Measurements from ENCODE around the gene IMMP2L.
"Not testable (repeated sequence)": the region's sequence is repeated elsewhere in the genome, so short reads cannot be mapped to it uniquely, and the experiment has no call there.

Gene IMMP2L

DNA sequence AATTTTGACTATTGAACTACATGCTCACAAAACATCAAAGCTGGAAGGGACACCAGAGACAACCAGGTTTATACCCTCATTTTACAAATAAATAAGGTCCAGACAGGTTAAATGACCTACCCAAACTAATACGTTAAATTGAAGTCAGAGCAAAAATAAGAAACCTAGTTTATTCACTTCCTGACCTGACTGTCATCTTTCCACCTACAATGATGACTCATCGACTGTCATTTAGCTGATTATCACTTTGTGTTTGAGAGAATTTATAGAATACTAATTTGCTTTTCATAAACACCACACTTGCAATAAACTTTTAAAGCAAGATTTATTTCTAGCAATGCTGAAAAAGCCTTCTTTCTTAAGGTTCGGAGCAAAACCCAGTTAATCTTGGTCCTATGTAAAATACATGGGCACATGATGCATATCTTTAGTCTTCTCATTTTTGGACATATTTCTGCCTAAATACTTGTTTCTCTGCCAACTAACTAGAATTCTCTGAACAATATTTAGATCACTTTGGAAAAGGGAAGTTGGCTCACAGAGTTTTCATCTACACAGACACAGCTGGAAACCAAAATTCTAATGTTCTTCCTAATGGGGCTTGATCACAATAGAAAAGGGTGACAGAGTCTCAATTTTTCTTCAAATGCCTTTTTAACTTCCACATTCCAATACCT is 488.1 kb downstream of the IMMP2L start:
- no peak for DNase-seq (ENCODE audit: low spot score)

DNA sequence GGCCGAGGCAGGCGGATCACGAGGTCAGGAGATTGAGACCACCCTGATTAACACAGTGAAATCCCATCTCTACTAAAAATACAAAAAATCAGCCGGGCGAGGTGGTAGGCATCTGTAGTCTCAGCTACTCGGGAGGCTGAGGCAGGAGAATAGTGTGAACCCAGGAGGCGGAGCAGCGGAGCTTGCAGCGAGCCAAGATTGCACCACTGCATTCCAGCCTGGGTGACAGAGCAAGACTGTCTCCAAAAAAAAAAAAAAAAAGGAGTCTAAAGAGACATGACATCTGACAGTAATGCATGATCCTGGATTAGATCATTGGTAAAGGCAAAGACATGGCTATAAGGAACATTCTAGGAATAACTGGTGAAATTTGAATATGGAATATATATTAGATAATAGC is 489.6 kb downstream of the IMMP2L start:
- not testable (repeated sequence) for DNase-seq (ENCODE audit: low spot score)

DNA sequence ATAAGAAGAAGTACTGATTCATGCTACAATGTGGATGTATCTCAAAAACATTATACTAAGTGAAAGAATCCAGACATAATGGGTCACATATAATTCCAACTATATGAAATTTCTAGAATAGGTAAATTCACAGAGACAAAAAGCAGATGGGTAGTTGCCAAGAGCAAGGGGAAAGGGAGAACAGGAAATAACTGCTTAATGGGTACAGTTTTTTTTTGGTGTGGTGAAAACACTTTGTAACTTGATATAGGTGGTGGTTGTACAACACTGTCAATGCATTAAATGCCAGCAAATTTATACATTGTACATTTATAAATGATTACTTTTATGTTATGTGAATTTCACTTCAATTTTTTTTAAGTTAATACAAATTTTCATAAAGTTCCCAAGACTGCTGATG is 490.7 kb downstream of the IMMP2L start:
- DNase-seq (ENCODE audit: low spot score) = no peak

DNA sequence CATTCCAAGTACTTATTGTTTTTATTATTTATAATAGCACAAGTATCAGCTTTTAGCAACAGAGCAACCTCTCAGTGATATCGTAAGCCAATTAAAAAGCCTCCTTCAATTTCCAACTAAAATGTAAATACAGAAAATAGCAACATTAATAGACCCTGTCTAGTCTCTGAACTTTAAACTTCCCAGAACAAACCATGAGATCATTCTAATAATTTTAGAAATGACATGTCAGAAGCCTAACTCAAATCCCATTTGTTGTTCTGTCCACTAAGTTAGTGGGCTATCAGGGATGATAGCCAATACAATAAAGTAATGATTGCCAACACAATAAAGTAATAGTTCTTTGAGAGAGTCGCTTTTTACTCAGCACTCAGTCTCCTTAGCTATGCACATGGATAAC is 493.7 kb downstream of the IMMP2L start:
- DNase-seq (ENCODE audit: low spot score) = no peak

DNA sequence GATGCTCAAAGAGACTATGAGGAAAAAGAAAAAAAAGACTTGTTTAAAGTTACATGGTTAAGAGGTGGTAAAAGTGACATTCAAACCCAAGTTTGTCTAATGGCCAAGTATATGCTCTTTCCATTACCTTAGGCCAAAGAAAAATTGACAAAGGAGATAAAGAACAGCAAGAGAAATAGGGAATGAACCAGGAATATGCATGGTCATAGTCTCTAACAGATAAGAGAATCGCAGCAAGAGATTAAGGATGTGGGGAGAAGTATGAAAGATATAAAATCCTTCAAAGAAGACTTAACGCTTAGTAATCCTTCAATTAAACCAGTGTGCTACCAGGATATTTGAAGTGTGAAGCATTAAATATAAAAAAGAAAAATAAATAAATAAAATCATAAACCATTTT is 494.6 kb downstream of the IMMP2L start:
- DNase-seq (ENCODE audit: low spot score) = no peak

DNA sequence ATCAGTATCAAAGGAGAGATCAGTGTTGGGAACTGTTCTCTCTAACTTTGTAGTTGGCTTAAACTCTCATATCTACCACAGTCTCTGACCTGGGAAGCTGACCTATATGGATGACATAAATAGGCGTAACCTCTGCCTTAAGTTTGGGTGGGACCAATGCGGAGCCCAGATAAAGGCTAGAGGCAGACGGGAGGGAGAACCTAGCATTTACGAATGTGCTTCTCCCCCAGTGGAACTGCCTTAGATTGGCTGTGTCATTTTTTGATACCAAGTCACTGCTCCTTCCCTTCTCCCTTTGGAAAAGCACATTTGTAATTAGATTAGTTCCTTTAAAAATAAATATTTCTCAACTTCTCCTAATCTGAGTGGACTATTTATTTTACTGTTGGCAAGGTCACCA is 495.0 kb downstream of the IMMP2L start:
- no peak for DNase-seq (ENCODE audit: low spot score)

DNA sequence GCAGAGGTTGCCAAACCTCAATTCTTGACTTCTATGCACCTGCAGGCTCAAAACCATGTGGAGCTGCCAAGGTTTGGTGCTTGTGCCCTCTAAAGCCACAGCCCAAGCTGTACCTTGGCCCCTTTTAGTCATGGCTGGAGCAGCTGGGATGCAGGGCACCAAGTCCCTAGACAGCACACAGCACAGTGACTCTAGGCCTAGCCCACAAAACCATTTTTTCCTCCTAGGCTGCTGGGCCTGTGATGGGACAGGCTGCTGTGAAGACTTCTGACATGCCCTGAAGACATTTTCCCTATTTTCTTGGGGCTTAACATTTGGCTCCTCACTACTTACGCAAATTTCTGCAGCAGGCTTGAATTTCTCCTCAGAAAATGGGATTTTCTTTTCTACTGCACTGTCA is 499.1 kb downstream of the IMMP2L start:
- no peak for DNase-seq (ENCODE audit: low spot score)

DNA sequence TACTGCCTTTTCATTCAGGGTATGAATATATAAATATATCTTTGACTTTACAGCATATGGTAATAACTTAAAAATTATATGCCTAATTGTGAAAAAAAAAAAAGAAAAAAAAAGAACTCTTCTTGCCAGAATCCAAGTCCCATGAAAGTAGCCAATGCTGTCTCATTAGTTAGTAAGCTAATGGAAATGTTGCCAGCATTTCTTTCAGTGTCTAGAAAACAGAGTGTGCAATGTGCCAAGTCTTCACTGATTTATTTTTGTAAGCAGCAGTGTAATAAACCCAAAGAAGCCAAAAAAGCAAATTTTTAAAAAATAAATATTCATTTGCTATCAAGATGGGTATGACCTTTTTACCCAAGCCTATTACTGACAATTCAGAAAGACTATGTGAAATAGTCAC is 502.5 kb downstream of the IMMP2L start:
- no peak for DNase-seq (ENCODE audit: low spot score)

DNA sequence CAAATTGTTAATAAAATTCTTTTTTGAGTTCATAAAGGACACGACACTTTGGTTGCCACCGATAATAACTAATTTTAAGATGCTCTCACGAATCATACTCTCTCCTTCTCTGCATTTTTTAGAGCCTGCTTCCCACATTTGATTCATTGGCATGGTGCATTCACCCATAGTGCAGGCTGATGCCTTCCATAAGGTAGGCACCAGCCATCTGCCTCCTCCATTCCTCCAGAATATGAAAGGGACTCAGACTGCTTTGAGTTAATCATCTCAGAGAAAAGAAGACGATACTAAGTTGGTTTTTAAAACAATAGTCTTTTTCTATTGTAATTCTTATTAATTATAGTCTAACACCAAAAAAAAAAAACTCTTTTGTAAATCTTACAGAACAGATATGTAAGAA is 505.2 kb downstream of the IMMP2L start:
- DNase-seq (ENCODE audit: low spot score) = no peak

DNA sequence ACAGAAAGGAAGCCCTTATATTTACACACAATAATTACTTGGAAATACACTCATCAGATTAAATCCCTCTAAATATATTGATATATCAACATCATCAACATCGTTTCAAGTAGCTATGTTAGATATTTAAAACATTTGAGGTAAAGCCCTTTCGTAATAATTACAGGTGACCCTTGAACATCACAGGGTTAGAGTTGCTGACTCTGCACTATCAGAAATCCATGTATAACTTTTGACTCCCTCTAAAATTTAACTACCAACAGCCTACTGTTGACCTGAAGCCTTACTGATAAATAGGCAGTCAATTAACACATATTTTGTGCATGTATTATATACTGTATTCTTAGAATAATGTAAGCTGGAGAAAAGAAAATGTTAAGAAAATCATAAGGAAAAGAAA is 505.9 kb downstream of the IMMP2L start:
- DNase-seq (ENCODE audit: low spot score) = no peak

DNA sequence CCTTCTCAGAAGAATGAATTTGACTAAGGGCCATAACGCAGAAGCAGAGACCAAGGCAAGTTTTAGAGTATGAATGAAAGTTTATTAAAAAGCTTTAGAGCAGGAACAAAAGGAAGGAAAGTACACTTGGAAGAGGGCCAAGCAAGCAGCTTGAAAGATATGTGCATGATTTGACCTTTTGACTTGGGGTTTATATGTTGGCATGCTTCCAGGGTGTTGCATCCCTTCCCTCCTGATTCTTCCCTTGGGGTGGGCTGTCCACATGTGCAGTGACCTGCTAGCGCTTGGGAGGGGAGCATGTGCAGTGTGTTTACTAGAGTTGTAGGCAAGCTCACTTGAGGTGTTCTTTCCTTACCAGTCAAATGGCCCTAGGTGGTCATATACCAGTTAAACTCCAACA is 509.3 kb downstream of the IMMP2L start:
- no peak for DNase-seq (ENCODE audit: low spot score)

DNA sequence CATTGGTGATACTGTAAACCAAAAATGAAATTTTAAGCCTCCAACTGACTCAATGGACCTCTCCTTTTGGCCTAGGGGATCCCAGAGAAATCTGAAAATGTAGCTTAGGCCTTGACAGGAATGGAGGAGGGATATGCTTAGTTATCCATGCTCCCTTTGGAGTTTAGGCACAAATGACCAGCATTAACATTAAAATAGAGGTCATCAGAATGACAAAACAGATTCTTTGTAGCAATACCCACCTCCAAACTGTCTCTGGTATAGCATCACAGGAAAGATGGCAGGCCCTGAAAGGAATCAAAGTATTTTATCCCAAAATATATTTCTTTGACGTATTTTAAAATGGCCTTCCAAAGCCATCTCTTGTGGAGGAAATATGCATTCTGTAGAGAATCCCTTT is 510.5 kb downstream of the IMMP2L start:
- peak; percentile 31 for DNase-seq (ENCODE audit: low spot score)

DNA sequence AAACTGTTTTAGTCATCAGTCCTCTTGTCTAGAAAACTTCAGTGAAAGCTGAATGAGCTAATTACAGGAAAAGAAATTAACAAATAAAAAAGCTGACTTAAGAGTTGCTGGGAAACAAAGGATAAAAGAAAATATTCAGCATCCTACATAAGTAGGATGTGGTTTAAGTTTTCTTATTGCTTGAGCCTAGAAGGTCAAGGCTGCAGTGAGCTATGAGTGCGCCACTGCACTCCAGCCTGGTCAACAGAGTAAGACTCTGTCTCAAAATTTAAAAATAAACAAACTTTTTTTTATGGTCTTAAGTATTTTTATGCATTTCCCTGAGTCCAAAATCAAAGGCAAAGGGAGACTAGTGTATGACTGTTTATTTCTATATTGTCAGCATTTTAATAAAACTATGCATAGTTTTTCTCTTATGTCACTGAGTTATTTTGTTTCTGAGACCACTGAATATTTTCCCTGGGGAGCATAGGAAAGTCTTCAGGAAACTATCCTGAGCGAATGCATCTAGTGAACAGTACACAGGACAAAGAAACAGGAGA is 511.3 kb downstream of the IMMP2L start:
- DNase-seq (ENCODE audit: low spot score) = no peak

DNA sequence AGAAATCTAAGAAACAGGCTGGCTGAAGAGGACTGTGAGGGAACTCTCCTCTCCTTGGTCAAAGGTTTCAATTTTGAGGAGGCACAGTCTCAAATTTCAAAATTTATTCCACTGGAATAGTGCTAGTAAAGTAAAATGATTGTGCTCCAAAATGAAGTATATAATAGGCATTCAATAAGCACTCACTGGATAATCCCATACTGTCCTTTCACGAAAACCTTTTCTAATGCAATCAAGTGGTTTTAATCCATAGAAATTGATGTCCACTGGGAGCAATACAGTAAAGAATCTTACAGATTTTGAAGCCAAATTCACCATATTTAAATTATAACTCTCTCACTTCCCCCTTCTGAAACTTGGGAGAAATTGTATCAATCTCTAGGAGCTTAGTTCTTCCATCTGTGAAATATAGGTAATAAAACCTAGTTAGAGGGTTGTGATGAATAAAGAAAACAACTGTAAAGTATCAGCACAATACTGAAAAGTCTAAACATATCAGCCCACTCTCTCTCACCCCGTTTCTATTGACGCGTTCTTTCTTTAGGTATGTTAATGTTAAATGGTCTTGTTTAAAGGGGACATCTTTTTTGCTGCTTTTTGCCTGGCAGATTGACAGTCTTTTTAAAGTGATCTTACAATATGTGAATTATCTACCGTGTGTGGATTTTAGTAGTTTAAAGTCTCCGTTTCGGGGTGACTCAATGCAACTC is 512.2 kb downstream of the IMMP2L start:
- DNase-seq (ENCODE audit: low spot score) = no peak

DNA sequence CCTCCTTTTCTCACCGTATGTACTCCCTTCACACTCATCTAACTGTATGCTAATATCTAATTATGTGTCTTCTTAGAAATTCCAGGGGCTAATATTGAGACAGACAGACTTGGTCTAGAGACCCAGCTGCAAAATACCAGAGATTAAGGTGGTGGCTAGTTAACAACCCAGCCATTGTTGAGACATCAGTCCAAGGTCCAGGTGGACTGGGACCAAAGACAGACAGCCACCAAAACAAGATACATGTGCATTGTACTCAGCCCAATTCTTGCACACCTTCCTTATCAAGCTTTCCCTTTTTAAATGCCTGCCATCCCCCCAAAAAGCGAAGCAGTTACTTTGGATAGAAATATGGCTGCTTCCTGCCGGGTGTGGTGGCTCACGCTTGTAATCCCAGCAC is 514.7 kb downstream of the IMMP2L start:
- no peak for DNase-seq (ENCODE audit: low spot score)

DNA sequence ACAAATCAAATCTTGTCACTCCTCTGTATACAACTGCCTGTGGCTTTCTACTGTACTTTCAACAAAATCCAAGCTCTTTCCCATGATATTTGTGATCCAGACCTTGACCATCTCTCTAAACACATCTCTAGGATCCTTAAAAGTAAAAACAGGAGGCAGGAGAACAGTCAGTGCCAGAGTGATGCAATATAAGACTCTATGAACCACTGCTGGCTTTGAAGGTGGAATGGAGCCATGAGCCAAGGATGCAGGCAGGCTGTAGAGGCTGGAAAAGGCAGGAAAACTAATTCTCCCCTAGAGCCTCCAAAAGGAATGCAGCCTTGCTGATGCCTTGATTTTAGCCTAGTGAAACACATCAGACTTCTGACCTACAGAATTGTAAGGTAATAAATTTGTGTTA is 516.8 kb downstream of the IMMP2L start:
- DNase-seq (ENCODE audit: low spot score) = no peak

DNA sequence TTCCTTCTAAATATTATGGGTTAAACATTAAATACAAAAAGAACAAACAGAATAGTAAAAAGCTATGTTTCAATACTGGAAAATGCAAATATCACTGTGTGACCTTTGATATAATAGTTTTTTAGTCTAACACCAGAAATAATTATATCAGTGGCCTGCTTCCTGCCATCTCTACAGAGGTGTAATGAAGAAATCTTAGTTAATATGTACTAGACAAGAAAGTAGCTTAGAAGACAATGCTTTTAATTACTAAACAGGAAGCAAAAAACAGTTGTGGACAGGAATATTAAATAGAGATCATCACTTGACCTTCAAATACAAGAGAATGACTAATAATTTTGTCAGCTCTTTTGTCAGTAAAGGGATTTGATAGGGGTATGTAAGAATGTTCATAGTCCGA is 518.7 kb downstream of the IMMP2L start:
- no peak for DNase-seq (ENCODE audit: low spot score)

DNA sequence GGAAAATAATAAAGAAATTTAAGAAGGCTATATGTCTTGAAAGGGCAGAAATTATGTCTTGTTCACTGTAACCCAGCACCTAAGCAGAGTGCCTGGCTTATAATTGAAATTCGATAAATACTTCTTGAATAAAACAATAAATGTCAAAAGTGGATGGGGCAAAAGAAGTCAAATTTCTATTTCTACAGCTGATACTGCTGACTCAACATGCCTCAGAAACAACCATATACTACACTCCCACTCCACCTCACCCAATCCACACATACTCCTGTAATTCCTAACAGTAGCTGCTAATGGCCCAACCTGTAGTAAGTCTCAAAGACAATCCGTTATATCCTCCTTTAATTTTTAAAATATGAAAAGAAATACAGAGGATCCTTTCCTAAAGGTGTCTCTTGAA is 519.5 kb downstream of the IMMP2L start:
- DNase-seq (ENCODE audit: low spot score) = no peak

DNA sequence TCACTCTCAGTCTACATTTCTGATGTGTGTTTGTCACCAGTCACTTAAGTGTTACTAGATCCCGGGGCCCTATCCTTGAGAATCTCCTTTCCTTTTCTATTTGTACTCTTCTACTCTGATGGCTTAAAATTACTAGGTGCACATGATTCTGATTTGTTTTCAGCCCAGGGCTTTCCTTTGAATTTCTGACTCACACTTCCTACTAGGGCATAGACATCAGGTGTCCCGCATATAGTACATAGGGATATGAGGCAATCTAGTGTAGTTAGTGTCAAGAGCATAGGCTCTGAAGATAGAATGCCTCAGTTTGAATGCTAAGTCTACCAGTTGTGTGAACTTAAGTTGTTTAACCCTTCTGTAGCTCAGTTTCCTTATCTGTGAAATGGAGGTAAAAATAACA is 520.7 kb downstream of the IMMP2L start:
- DNase-seq (ENCODE audit: low spot score) = no peak

DNA sequence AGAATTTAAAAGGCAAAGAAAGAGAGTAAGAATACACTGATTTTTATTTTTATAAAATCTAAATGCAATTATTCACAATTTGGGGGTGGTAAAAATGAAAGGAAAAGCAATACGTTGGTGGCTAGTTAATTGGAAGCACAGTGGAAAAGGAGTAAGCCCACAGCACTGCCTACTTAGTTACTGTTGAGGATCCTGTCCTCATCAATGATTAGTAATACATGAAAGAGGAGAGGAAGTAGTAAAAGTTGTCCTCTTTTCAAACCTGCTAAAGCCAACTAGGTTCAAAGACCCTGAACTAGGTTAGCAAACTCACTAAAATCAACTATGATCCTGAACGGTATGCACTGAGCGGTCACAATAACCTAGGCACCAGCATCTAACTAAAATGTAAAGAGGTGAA is 524.1 kb downstream of the IMMP2L start:
- no peak for DNase-seq (ENCODE audit: low spot score)

DNA sequence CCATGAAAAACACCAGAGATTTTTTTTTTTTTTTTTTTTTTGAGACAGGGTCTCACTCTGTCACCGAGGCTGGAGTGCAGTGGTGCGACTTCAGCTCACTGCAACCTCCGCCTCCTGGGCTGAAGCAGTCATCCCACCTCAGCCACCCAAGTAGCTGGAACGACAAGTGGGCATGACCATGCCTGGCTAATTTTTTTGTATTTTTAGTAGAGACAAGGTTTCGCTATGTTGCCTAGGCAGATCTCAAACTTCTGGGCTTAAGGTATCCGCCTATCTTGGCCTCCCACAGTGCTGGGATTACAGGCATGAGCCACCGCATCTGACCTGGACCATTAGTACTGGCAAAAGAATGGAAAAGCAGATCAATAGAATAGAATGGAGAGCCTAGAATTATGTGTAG is 530.4 kb downstream of the IMMP2L start:
- DNase-seq (ENCODE audit: low spot score) = no peak

DNA sequence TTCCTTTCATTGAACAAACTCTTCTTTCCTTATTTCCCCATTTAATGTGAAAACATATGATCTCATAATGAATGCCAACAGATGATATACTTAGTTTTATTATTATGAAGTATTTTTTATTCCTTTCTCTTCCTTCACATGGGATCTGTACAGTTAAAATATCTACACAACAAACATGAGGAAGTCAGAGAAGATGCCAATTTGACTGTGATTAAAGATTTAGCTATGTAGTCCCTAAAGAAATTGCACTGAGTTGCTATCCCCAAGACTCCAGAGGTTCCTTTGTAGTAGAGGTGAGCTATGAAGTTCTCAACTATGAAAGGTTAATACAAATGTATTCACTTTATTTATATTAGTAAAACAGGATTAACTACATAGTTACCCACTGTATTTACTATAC is 532.0 kb downstream of the IMMP2L start:
- no peak for DNase-seq (ENCODE audit: low spot score)

DNA sequence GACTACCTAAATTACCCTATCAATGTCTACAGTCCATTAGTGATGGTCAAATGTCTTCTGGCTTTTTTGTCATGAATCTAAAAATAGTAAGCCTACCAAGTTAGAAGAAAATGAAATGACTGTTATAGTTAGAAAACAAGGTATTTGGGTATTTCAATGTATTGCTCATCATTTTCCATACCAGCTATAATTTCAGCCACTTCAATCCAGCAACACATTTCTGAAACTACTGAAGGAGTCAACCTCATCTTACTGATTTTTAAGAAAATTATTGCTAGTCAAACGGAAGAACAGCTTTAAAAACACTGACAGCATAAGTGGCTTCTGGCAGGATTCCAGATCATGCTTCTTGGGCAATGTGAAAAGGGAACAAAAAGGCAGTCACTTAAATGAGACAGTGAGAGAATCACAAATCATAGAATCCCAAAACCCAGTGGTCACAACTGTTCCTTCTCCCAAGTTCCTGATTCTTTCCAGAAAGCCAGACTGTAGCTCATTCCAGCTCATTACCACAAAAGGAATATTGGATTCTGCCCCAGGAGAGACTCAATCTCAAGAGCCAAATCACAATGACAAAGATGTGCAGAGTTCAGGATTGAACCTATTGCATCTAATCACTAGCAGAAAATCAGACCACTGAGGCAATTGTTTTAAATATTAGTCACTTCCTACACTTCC is 532.6 kb downstream of the IMMP2L start:
- DNase-seq (ENCODE audit: low spot score) = no peak
